H9 (cell line): ENCODE results near the gene MUCL3. TPM values are rescaled to one million over a fixed set of nuclear protein-coding genes. Genes with fewer than 3 reads are reported as not detected.

Experiments
- DNase-seq: peaks from one replicate; pipeline ENCODE4 v3.0.0-alpha.2; 2017
- H2AFZ ChIP-seq: one replicate; pipeline ENCODE4 v1.6.1; 2013; ENCODE audit warnings: mild to moderate bottlenecking, low read length, control low read depth, moderate library complexity
- H2AK5ac ChIP-seq: 2 replicates; pipeline ENCODE4 v1.6.1; 2013; ENCODE audit warnings: low read length, control low read depth, mixed read lengths; ENCODE audit not compliant: insufficient read length
- H2BK120ac ChIP-seq: one replicate; pipeline ENCODE4 v1.6.1; 2013; ENCODE audit warnings: low read depth, mild to moderate bottlenecking, low read length, control low read depth, inconsistent platforms; ENCODE audit not compliant: poor library complexity, severe bottlenecking
- H2BK12ac ChIP-seq: 2 replicates; pipeline ENCODE4 v1.6.1; 2013; ENCODE audit warnings: low read length, control low read depth, mixed read lengths, low read depth; ENCODE audit not compliant: insufficient read length
- H2BK15ac ChIP-seq: 2 replicates; pipeline ENCODE4 v1.6.1; 2013; ENCODE audit warnings: low read depth, low read length, control low read depth
- H2BK20ac ChIP-seq: one replicate; pipeline ENCODE4 v1.6.1; 2013; ENCODE audit warnings: low read depth, mild to moderate bottlenecking, low read length, control low read depth, inconsistent platforms; ENCODE audit not compliant: poor library complexity, severe bottlenecking
- H2BK5ac ChIP-seq: 2 replicates; pipeline ENCODE4 v1.6.1; 2013; ENCODE audit warnings: low read length, control low read depth, mixed read lengths; ENCODE audit not compliant: insufficient read length
- H3K14ac ChIP-seq: 2 replicates; pipeline ENCODE4 v1.6.1; 2013; ENCODE audit warnings: low read length, control low read depth; ENCODE audit not compliant: insufficient read depth
- H3K18ac ChIP-seq: 2 replicates; pipeline ENCODE4 v1.6.1; 2013; ENCODE audit warnings: low read depth, mild to moderate bottlenecking, mixed read lengths, low read length, control low read depth; ENCODE audit not compliant: insufficient read length
- H3K23ac ChIP-seq: 2 replicates; pipeline ENCODE4 v1.6.1; 2013; ENCODE audit warnings: low read length, control low read depth, mixed read lengths, low read depth; ENCODE audit not compliant: insufficient read length
- H3K23me2 ChIP-seq: 2 replicates; pipeline ENCODE4 v1.6.1; 2013; ENCODE audit warnings: low read depth, mild to moderate bottlenecking, mixed read lengths, low read length, control low read depth; ENCODE audit not compliant: insufficient read length, poor library complexity, severe bottlenecking
- H3K27ac ChIP-seq: 2 replicates; pipeline ENCODE4 v1.5.1; 2013; ENCODE audit warnings: low read length, control low read depth, mixed read lengths, low read depth; ENCODE audit not compliant: insufficient read length
- H3K27me3 ChIP-seq: 2 replicates; pipeline ENCODE4 v1.6.1; 2013; ENCODE audit warnings: low read length, control low read depth, inconsistent platforms; ENCODE audit not compliant: insufficient read depth
- H3K4ac ChIP-seq: 2 replicates; pipeline ENCODE4 v1.6.1; 2013; ENCODE audit warnings: low read depth, mild to moderate bottlenecking, control low read depth, inconsistent platforms, low read length, moderate library complexity
- H3K4me1 ChIP-seq: 2 replicates; pipeline ENCODE4 v1.6.1; 2013; ENCODE audit warnings: low read length, control low read depth, inconsistent platforms; ENCODE audit not compliant: insufficient read depth
- H3K4me2 ChIP-seq: 2 replicates; pipeline ENCODE4 v1.6.1; 2013; ENCODE audit warnings: low read length, control low read depth, mixed read lengths; ENCODE audit not compliant: insufficient read length, insufficient read depth
- H3K56ac ChIP-seq: 2 replicates; pipeline ENCODE4 v1.6.1; 2013; ENCODE audit warnings: low read depth, mild to moderate bottlenecking, mixed read lengths, low read length, control low read depth; ENCODE audit not compliant: insufficient read length
- H3K79me1 ChIP-seq: 2 replicates; pipeline ENCODE4 v1.6.1; 2013; ENCODE audit warnings: low read depth, mild to moderate bottlenecking, moderate library complexity, low read length, control low read depth, inconsistent platforms; ENCODE audit not compliant: insufficient read depth, poor library complexity, severe bottlenecking
- H3K79me2 ChIP-seq: 2 replicates; pipeline ENCODE4 v1.6.1; 2013; ENCODE audit warnings: low read length, control low read depth, inconsistent platforms; ENCODE audit not compliant: insufficient read depth
- H3K9ac ChIP-seq: 2 replicates; pipeline ENCODE4 v1.6.1; 2013; ENCODE audit warnings: low read length, control low read depth, mixed read lengths; ENCODE audit not compliant: insufficient read length; ENCODE audit errors: extremely low read depth
- H3K9me3 ChIP-seq: one replicate; pipeline ENCODE4 v1.6.1; 2013; ENCODE audit warnings: low read depth, low read length, inconsistent platforms; ENCODE audit not compliant: control insufficient read depth
- H3T11ph ChIP-seq: one replicate; pipeline ENCODE4 v1.6.1; 2013; ENCODE audit warnings: mild to moderate bottlenecking, low read length, control low read depth, inconsistent platforms
- H4K20me1 ChIP-seq: one replicate; pipeline ENCODE4 v1.6.1; 2013; ENCODE audit not compliant: control insufficient read depth, insufficient read length, insufficient read depth
- H4K5ac ChIP-seq: 2 replicates; pipeline ENCODE4 v1.6.1; 2013; ENCODE audit warnings: low read depth, mild to moderate bottlenecking, mixed read lengths, low read length, control low read depth; ENCODE audit not compliant: insufficient read length
- H4K8ac ChIP-seq: replicated peaks from 2 replicates; pipeline ENCODE4 v1.6.1; 2013; ENCODE audit warnings: low read length, control low read depth, mixed read lengths, low read depth; ENCODE audit not compliant: insufficient read length
- H4K91ac ChIP-seq: 2 replicates; pipeline ENCODE4 v1.6.1; 2013; ENCODE audit warnings: low read depth, mild to moderate bottlenecking, moderate library complexity, mixed read lengths, low read length, control low read depth; ENCODE audit not compliant: insufficient read length
- H3K27ac Mint-ChIP-seq, 3 experiments: 2 replicates in 2 of 3; 3 replicates in 1 of 3; pipeline ENCODE4 v1.8.0; 2020 to 2021; ENCODE audit warnings: mixed read lengths in 3 of 3, mild to moderate bottlenecking in 1 of 3, moderate library complexity in 1 of 3
- H3K27me3 Mint-ChIP-seq: 2 replicates; pipeline ENCODE4 v1.8.0; 2021; ENCODE audit warnings: low read depth, mild to moderate bottlenecking, moderate library complexity, mixed read lengths
- H3K36me3 Mint-ChIP-seq, 3 experiments: 2 replicates in 2 of 3; 3 replicates in 1 of 3; pipeline ENCODE4 v1.8.0; 2020 to 2021; ENCODE audit warnings: low read depth in 3 of 3, mixed read lengths in 3 of 3; ENCODE audit not compliant: insufficient read depth in 1 of 3
- H3K4me1 Mint-ChIP-seq, 2 experiments: 2 replicates each; pipeline ENCODE4 v1.8.0; 2020; ENCODE audit warnings: mixed read lengths in 2 of 2
- H3K4me3 Mint-ChIP-seq, 2 experiments: 2 replicates in 1 of 2; 3 replicates in 1 of 2; pipeline ENCODE4 v1.8.0; 2020 to 2021; ENCODE audit warnings: mild to moderate bottlenecking in 2 of 2, mixed read lengths in 2 of 2, moderate library complexity in 1 of 2
- H3K9me3 Mint-ChIP-seq, 2 experiments: 2 replicates in 1 of 2; 3 replicates in 1 of 2; pipeline ENCODE4 v1.8.0; 2020; ENCODE audit warnings: mild to moderate bottlenecking in 2 of 2, mixed read lengths in 2 of 2, moderate library complexity in 1 of 2
- WGBS: extraction: QIAGEN DNeasy Blood & Tissue Kit; methylation state at CpG from one replicate; pipeline ENCODE4 v1.1.7; 2013; ENCODE audit warnings: missing lambda C conversion rate, low lambda C conversion rate, mixed read lengths; ENCODE audit not compliant: insufficient read length; ENCODE audit errors: extremely low coverage; 5-methylcytosine and 5-hydroxymethylcytosine counted together
- total RNA-seq: library from RNA; stranded (reverse); gene quantifications from 2 replicates; pipeline ENCODE4 v1.2.1, GENCODE V29; 2021
- TF ChIP-seq, protein P1 (sequence below): fragments of 200-600 bp; sonication (generic); conservative IDR thresholded peaks from 3 replicates; pipeline ENCODE4 v1.8.0; 2021; ENCODE audit warnings: antibody characterized with exemption, mild to moderate bottlenecking

The MUCL3 gene
- total RNA-seq, 1 experiment from 2014 or later, result 0.15 TPM

DNA sequence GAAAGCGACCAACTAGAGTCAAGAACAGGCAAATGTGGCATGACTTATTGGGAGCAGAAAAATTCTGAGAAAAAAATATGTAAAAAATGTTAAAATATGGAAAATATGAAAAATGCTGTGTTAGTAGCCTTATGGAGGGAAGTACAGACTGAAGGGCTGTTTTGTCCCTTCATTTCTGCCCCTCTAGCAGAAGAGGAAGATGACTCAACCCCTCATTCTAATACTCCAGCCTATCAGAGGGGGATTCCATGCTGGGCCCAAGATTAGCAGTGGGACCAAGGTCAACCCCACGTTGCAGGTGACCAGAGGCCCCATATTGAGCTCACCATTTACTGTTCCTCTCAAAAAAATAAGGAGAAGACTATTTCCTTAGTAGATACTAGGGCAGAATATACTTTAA is 51.1 kb downstream of the MUCL3 start:
- Histone ChIP-seq H4K8ac (no peak overlapping the region), H3K4ac (no peak overlapping the region), H3K23ac (no peak overlapping the region), H3T11ph (no peak overlapping the region), H4K91ac (no peak overlapping the region), H3K9ac (no peak overlapping the region), H2BK12ac (no peak overlapping the region), H4K20me1 (no peaks in the 10 kb centered on the region), H3K27ac (no peak overlapping the region), H3K56ac (no peak overlapping the region), H3K18ac (no peak overlapping the region), H2AK5ac (no peak overlapping the region), H3K4me1 (no peaks in the 10 kb centered on the region; the same call in 1 of the 2 replicates), H2BK15ac (no peak overlapping the region), H3K79me2 (no peaks in the 10 kb centered on the region), H3K14ac (no peak overlapping the region), H2BK120ac (no peak overlapping the region), H2BK20ac (no peak overlapping the region), H3K79me1 (no peaks in the 10 kb centered on the region), H3K9me3 (no peaks in the 10 kb centered on the region), H4K5ac (no peak overlapping the region), H3K4me2 (no peak overlapping the region), H2BK5ac (no peak overlapping the region), H3K23me2 (no peaks in the 10 kb centered on the region), H2AFZ (no peak overlapping the region), H3K27me3 (no peaks in the 10 kb centered on the region)
- peaks cover 5% of the 10 kb centered on the region; the same call in 1 of the 2 replicates for H3K27me3 Mint-ChIP-seq
- peaks cover 11 to 12% of the 10 kb centered on the region in 2 experiments for H3K4me1 Mint-ChIP-seq
- DNase-seq, result no peak
- H3K4me3 Mint-ChIP-seq, result no peak overlapping the region
- no CpG with 5 or more reads among the region's 2 CpGs for WGBS
- peaks cover 10% of the 10 kb centered on the region in 2 experiments; a peak in 4 of 5 replicates for H3K9me3 Mint-ChIP-seq
- H3K36me3 Mint-ChIP-seq, result peaks cover 2 to 7% (median 7%) of the 10 kb centered on the region in 3 experiments
- TF ChIP-seq, protein P1, sequence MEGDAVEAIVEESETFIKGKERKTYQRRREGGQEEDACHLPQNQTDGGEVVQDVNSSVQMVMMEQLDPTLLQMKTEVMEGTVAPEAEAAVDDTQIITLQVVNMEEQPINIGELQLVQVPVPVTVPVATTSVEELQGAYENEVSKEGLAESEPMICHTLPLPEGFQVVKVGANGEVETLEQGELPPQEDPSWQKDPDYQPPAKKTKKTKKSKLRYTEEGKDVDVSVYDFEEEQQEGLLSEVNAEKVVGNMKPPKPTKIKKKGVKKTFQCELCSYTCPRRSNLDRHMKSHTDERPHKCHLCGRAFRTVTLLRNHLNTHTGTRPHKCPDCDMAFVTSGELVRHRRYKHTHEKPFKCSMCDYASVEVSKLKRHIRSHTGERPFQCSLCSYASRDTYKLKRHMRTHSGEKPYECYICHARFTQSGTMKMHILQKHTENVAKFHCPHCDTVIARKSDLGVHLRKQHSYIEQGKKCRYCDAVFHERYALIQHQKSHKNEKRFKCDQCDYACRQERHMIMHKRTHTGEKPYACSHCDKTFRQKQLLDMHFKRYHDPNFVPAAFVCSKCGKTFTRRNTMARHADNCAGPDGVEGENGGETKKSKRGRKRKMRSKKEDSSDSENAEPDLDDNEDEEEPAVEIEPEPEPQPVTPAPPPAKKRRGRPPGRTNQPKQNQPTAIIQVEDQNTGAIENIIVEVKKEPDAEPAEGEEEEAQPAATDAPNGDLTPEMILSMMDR, result no peak
- no peak overlapping the region for H3K27ac Mint-ChIP-seq
